LNCAP (cell line): ENCODE measurements around the gene STMN3.

Source experiments
- CTCF ChIP-seq: fragments of 450-650 bp; IDR thresholded peaks from 2 replicates; pipeline ENCODE4 v1.5.1; 2017; ENCODE audit warnings: mild to moderate bottlenecking

Gene STMN3

GRCh38 chr20:63660622-63661021, 7.4 kb upstream of the STMN3 start:
- TF ChIP-seq CTCF: no peak

DNA sequence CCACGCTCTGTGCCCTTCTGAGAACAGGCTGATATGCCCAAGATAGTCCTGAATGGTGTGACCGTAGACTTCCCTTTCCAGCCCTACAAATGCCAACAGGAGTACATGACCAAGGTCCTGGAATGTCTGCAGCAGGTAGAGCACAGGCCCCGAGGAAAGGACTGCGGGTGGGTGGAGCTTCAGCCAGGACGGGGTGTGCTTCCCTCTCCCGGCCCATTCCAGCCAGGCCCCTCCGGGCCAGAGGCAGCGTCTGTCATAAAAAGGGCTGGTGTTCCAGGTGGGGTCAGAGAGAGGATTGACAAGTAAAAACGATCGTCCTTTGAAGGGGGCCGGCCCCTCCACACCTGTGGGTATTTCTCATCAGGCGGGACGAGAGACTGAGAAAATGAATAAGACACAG, 6.1 kb upstream of the STMN3 start:
- TF ChIP-seq CTCF: no peak

- TF ChIP-seq CTCF: no peak
Measured at GRCh38 chr20:63658749-63659187, 5.5 kb upstream of the STMN3 start.

DNA sequence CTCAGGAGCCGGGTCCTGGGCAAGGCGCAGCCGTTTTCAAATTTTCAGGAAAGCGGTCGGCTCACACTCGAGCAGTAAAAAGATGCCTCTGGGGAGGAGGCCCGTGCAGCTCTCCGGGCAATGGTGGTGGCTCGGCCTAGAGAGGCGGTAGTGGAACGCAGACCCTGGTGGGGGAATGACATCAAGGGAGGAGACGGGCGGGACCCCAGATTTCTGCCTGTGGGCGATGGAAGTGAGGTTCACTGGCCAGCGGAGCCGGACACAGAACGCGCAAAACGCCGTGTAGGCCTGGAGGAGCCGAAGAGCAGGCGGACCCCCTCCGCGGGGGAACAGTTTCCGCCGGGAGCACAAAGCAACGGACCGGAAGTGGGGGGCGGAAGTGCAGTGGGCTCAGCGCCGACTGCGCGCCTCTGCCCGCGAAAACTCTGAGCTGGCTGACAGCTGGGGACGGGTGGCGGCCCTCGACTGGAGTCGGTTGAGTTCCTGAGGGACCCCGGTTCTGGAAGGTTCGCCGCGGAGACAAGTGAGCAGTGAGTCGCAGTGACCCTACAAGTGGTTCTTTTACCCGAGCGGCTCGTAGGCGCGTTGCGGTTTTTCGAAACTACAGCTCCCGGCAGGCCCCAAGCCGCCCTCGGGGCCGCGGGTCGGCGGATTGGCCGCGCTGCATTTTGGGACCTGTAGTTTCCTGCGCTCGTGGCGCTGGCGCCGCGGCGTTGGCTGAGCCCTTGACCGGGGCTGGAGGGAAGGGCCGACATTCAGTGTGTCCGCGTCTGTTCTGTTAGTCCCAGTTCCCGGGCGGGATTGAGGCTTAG, 4.9 kb upstream of the STMN3 start, which contains the start of gene RTEL1:
Gene RTEL1 (plus strand): TSS at position 376 of the 812 bp plus-strand sequence. CDS start 1,091 bp downstream, outside the sequence.
- TF ChIP-seq CTCF: no peak

DNA sequence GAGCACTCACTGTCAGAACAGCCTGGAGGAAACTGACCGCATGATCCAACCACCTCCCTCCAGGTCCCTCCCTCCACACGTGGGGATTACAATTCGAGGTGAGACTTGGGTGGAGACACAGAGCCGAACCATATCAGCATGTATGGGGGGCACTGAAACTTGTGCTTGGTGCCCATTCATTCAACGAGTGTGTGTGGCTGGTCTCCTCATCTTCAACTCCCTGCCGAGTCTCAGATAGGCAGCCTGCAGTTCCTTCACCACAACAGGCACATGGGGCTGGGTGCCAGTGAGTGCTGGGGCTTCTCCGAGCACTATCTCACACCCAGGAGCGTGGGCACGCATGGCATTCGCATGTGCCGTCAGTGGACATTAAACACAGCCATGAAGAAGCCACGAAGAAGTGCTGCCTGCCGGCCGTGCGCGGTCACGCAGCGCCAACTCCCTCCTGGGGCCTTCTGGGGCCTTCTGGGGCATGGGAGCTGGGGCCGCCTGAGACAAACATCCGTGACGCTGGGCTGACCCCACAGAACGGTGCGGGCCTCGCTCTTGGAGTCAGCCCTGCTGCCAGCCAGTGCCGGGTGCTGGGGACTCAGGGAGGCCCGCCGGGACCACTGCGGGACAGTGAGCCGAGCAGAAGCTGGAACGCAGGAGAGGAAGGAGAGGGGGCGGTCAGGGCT, 4.2 kb upstream of the STMN3 start:
- TF ChIP-seq CTCF: no peak

- TF ChIP-seq CTCF: no peak
Measured at GRCh38 chr20:63656451-63656850, 3.2 kb upstream of the STMN3 start.

DNA sequence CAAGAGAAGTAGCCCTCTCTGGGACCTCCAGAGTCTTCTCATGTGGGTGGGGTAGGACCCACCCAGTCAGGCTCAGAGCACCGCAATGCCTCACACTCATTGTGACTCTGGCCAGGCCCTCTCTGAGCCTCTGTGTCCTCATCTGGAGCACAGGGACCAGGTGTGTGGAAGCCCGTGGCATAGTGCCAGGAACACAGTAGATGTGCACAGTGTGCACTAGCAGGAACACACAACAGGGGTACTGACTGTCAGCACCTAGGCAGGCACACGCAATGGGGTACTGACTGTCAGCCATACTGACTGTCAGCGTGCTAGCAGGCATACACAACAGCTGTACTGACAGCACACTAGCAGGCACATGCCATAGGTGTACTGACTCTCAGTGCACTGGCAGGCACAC, 2.0 kb upstream of the STMN3 start:
- no peak for TF ChIP-seq CTCF
